GM23338 (cell line): ENCODE results near the gene C17orf50. TPM values are rescaled to one million over a fixed set of nuclear protein-coding genes. Genes with fewer than 3 reads are reported as not detected.

ENCODE experiments used
- ATAC-seq: fragments of 200-7000 bp; cut with Tn5 transposase; 3 replicates; pipeline ENCODE4 v1.9.1; 2020
- DNase-seq: peaks from one replicate; pipeline ENCODE4 v3.0.0-alpha.2; 2015; ENCODE audit warnings: low spot score
- H2AFZ ChIP-seq: fragments of 200-600 bp; sonication (generic); 2 replicates; pipeline ENCODE4 v1.8.0; 2016; ENCODE audit warnings: antibody characterized with exemption, mild to moderate bottlenecking, moderate library complexity
- H3F3A ChIP-seq: fragments of 200-600 bp; sonication (generic); replicated peaks from 2 replicates; pipeline ENCODE4 v1.8.0; 2017; ENCODE audit warnings: antibody characterized with exemption, mixed run types, low read depth
- H3K27ac ChIP-seq: fragments of 200-600 bp; sonication (generic); 2 replicates; pipeline ENCODE4 v1.6.1; 2016; ENCODE audit warnings: low read depth
- H3K27me3 ChIP-seq: fragments of 200-600 bp; sonication (generic); 2 replicates; pipeline ENCODE4 v1.8.0; 2016; ENCODE audit warnings: mild to moderate bottlenecking, mixed run types, moderate library complexity; ENCODE audit not compliant: insufficient read depth
- H3K36me3 ChIP-seq: fragments of 200-600 bp; sonication (generic); 2 replicates; pipeline ENCODE4 v1.8.0; 2016; ENCODE audit warnings: mild to moderate bottlenecking; ENCODE audit not compliant: insufficient read depth
- H3K4me1 ChIP-seq: fragments of 200-600 bp; sonication (generic); 2 replicates; pipeline ENCODE4 v1.8.0; 2016; ENCODE audit warnings: mild to moderate bottlenecking, moderate library complexity; ENCODE audit not compliant: insufficient read depth
- H3K4me2 ChIP-seq: fragments of 200-600 bp; sonication (generic); 2 replicates; pipeline ENCODE4 v1.7.1; 2017; ENCODE audit warnings: mixed run types
- H3K4me3 ChIP-seq: fragments of 200-600 bp; sonication (generic); 2 replicates; pipeline ENCODE4 v1.6.1; 2016; ENCODE audit warnings: mixed run types
- H3K79me2 ChIP-seq: fragments of 200-600 bp; sonication (generic); replicated peaks from 2 replicates; pipeline ENCODE4 v1.8.0; 2017; ENCODE audit warnings: mild to moderate bottlenecking; ENCODE audit not compliant: insufficient read depth
- H3K9me2 ChIP-seq: fragments of 200-600 bp; sonication (generic); 2 replicates; pipeline ENCODE4 v1.8.0; 2017; ENCODE audit not compliant: insufficient read depth
- H4K20me1 ChIP-seq: fragments of 200-600 bp; sonication (generic); replicated peaks from 2 replicates; pipeline ENCODE4 v1.8.0; 2017; ENCODE audit warnings: mild to moderate bottlenecking; ENCODE audit not compliant: insufficient read depth
- H3K27ac Mint-ChIP-seq: 2 replicates; pipeline ENCODE4 v1.8.0; 2020; ENCODE audit warnings: inconsistent platforms, mild to moderate bottlenecking, moderate library complexity, mixed read lengths
- H3K27me3 Mint-ChIP-seq: 3 replicates; pipeline ENCODE4 v1.8.0; 2022; ENCODE audit warnings: low read depth, mild to moderate bottlenecking, moderate library complexity, mixed read lengths, inconsistent platforms; ENCODE audit not compliant: insufficient read depth, poor library complexity
- H3K36me3 Mint-ChIP-seq: 3 replicates; pipeline ENCODE4 v1.8.0; 2021; ENCODE audit warnings: low read depth, mild to moderate bottlenecking, inconsistent platforms, moderate library complexity, mixed read lengths
- H3K4me1 Mint-ChIP-seq: 3 replicates; pipeline ENCODE4 v1.8.0; 2020; ENCODE audit warnings: mild to moderate bottlenecking, inconsistent platforms, mixed read lengths
- H3K4me3 Mint-ChIP-seq: 3 replicates; pipeline ENCODE4 v1.8.0; 2021; ENCODE audit warnings: moderate library complexity, mild to moderate bottlenecking, inconsistent platforms, mixed read lengths
- H3K9me3 Mint-ChIP-seq: 3 replicates; pipeline ENCODE4 v1.8.0; 2020; ENCODE audit warnings: moderate library complexity, mild to moderate bottlenecking, inconsistent platforms, mixed read lengths
- CREB1 ChIP-seq: fragments of 250-450 bp; sonication (Bioruptor Pico); IDR thresholded peaks from 2 replicates; pipeline ENCODE4 v1.5.0; 2020; ENCODE audit warnings: low read depth, mild to moderate bottlenecking, moderate library complexity
- EZH2 ChIP-seq: fragments of 200-600 bp; sonication (generic); IDR thresholded peaks from one replicate; pipeline ENCODE4 v1.8.0; 2017; ENCODE audit warnings: antibody characterized with exemption, mild to moderate bottlenecking, low read depth; ENCODE audit not compliant: unreplicated experiment
- EZH2phosphoT487 ChIP-seq: fragments of 200-600 bp; sonication (generic); IDR thresholded peaks from one replicate; pipeline ENCODE4 v1.8.1; 2018; ENCODE audit warnings: antibody characterized with exemption; ENCODE audit not compliant: unreplicated experiment
- JUNB ChIP-seq: IDR thresholded peaks from one replicate; pipeline ENCODE4 v1.6.1; 2016; ENCODE audit warnings: antibody characterized with exemption; ENCODE audit not compliant: unreplicated experiment
- NANOG ChIP-seq: IDR thresholded peaks from 2 replicates; pipeline ENCODE4 v1.6.1; 2016; ENCODE audit warnings: antibody characterized with exemption, borderline replicate concordance
- POLR2AphosphoS5 ChIP-seq: IDR thresholded peaks from 2 replicates; pipeline ENCODE4 v1.6.1; 2016; ENCODE audit warnings: antibody characterized with exemption, low read depth
- REST ChIP-seq: IDR thresholded peaks from one replicate; pipeline ENCODE4 v1.6.1; 2018; ENCODE audit warnings: antibody characterized with exemption; ENCODE audit not compliant: unreplicated experiment
- STAT1 ChIP-seq: IDR thresholded peaks from one replicate; pipeline ENCODE4 v1.6.1; 2016; ENCODE audit warnings: antibody characterized with exemption; ENCODE audit not compliant: unreplicated experiment
- ZNF114 ChIP-seq: fragments of 250-450 bp; sonication (Bioruptor Pico); IDR thresholded peaks from 2 replicates; pipeline ENCODE4 v1.5.0; 2020; ENCODE audit warnings: mild to moderate bottlenecking, moderate library complexity
- ZNF331 ChIP-seq: fragments of 250-450 bp; sonication (Bioruptor Pico); IDR thresholded peaks from 2 replicates; pipeline ENCODE4 v1.5.0; 2020; ENCODE audit warnings: low read depth, mild to moderate bottlenecking, moderate library complexity
- ZNF462 ChIP-seq: fragments of 250-450 bp; sonication (Bioruptor Pico); IDR thresholded peaks from 2 replicates; pipeline ENCODE4 v1.5.0; 2020; ENCODE audit warnings: mild to moderate bottlenecking, moderate library complexity
- polyA plus RNA-seq: library from polyadenylated mRNA; unstranded; fragments of >200 nt; fragmentation: Nextera tagmentation; extraction: Ambion mirVana; gene quantifications from 2 replicates; pipeline ENCODE4 v1.2.1, GENCODE V29; 2016
- total RNA-seq: library from RNA; depleted of rRNA; stranded (reverse); fragments of >200 nt; shearing (Covaris generic); gene quantifications from 2 replicates; pipeline ENCODE4 v1.2.3, GENCODE V29; 2014

Gene C17orf50
- total and polyA plus RNA-seq, 2 experiments from 2014 or later = 0.74 to 1.6 TPM

- peaks cover 10% of the 10 kb centered on the region for H3K36me3 ChIP-seq
- peaks cover 31% of the 10 kb centered on the region for H3K4me1 ChIP-seq
- no peak overlapping the region for H3K4me2 ChIP-seq
- Mint-ChIP-seq H3K27me3 (peaks cover 13% of the 10 kb centered on the region), H3K4me3 (no peak overlapping the region), H3K27ac (no peak overlapping the region), H3K9me3 (no peaks in the 10 kb centered on the region), H3K4me1 (peaks cover 41% of the 10 kb centered on the region), H3K36me3 (peaks cover 20% of the 10 kb centered on the region)
- no peaks in the 10 kb centered on the region; the same call in 1 of the 2 replicates for H4K20me1 ChIP-seq
- H3K9me2 ChIP-seq = no peaks in the 10 kb centered on the region
- H3K4me3 ChIP-seq = no peak overlapping the region
- H3K27ac ChIP-seq = no peak overlapping the region
- no peaks in the 10 kb centered on the region for H3K79me2 ChIP-seq
- peaks cover 13% of the 10 kb centered on the region for H3K27me3 ChIP-seq
- DNase-seq (no peak), ATAC-seq (no peak)
- H3F3A ChIP-seq = 0 out of 2 replicates have a peak, but pooled peaks cover 3% of the 10 kb centered on the region
- H2AFZ ChIP-seq = no peak overlapping the region
- TF ChIP-seq JUNB (no peak), POLR2AphosphoS5 (no peak), REST (no peak), ZNF331 (CRISPR knock-in tag) (no peak), STAT1 (no peak), ZNF114 (no peak), ZNF462 (CRISPR knock-in tag) (no peak), NANOG (no peak), CREB1 (no peak), EZH2 (no peak), EZH2phosphoT487 (no peak)
Measured at GRCh38 chr17:35728551-35728950, 32.1 kb upstream of the C17orf50 start.
